Measurements from ENCODE around the gene INTS11.
"Not testable (repeated sequence)": the region's sequence is repeated elsewhere in the genome, so short reads cannot be mapped to it uniquely, and the experiment has no call there.

The INTS11 gene

GRCh38 chr1:1320666-1321448 lies 3.6 kb downstream of the INTS11 start:
- Mint-ChIP-seq H3K27ac (no peak overlapping the region), H3K27me3 (no peaks in the 10 kb centered on the region), H3K9me3 (no peaks in the 10 kb centered on the region), H3K36me3 (ENCODE audit: low read depth) (peaks cover 17% of the 10 kb centered on the region), H3K4me1 (peaks cover 20% of the 10 kb centered on the region), H3K4me3 (no peak overlapping the region)
- DNase-seq (no peak), ATAC-seq (no peak)

GRCh38 chr1:1319646-1319941 lies 4.9 kb downstream of the INTS11 start:
- Mint-ChIP-seq H3K27ac (no peak overlapping the region), H3K4me3 (no peak overlapping the region), H3K27me3 (no peaks in the 10 kb centered on the region)

GRCh38 chr1:1318777-1319645 lies 5.4 kb downstream of the INTS11 start:
- Mint-ChIP-seq H3K36me3 (ENCODE audit: low read depth) (peaks cover 20% of the 10 kb centered on the region), H3K4me3 (no peak overlapping the region), H3K27me3 (no peaks in the 10 kb centered on the region), H3K27ac (no peak overlapping the region), H3K4me1 (peaks cover 14% of the 10 kb centered on the region), H3K9me3 (no peaks in the 10 kb centered on the region)
- DNase-seq, result no peak
- no peak for ATAC-seq

More at GRCh38 chr1:1319646-1319941, 4.9 kb downstream of the INTS11 start:
- peaks cover 16% of the 10 kb centered on the region for H3K4me1 Mint-ChIP-seq
- DNase-seq (no peak), ATAC-seq (no peak)
- H3K36me3 Mint-ChIP-seq (ENCODE audit: low read depth), result peaks cover 20% of the 10 kb centered on the region
- no peaks in the 10 kb centered on the region for H3K9me3 Mint-ChIP-seq

GRCh38 chr1:1318131-1318652 lies 6.3 kb downstream of the INTS11 start:
- Mint-ChIP-seq H3K27ac (no peak overlapping the region), H3K36me3 (ENCODE audit: low read depth) (peaks cover 20% of the 10 kb centered on the region), H3K4me3 (no peak overlapping the region), H3K27me3 (no peaks in the 10 kb centered on the region), H3K4me1 (peaks cover 10% of the 10 kb centered on the region), H3K9me3 (no peaks in the 10 kb centered on the region)
- ATAC-seq, result no peak
- DNase-seq, result no peak

GRCh38 chr1:1317420-1317819 lies 7.0 kb downstream of the INTS11 start:
- ATAC-seq (no peak), DNase-seq (no peak)
- peaks cover 5% of the 10 kb centered on the region for H3K4me1 Mint-ChIP-seq
- no peaks in the 10 kb centered on the region for H3K9me3 Mint-ChIP-seq
- H3K27me3 Mint-ChIP-seq, result no peaks in the 10 kb centered on the region
- peak overlapping the region; percentile 5 for H3K27ac Mint-ChIP-seq
- no peak overlapping the region for H3K4me3 Mint-ChIP-seq
- H3K36me3 Mint-ChIP-seq (ENCODE audit: low read depth), result peaks cover 20% of the 10 kb centered on the region

GRCh38 chr1:1316199-1316598 lies 8.3 kb downstream of the INTS11 start:
- peaks cover 20% of the 10 kb centered on the region for H3K36me3 Mint-ChIP-seq (ENCODE audit: low read depth)
- not testable (repeated sequence) for H3K27me3 Mint-ChIP-seq, H3K4me3 Mint-ChIP-seq, H3K27ac Mint-ChIP-seq, DNase-seq, ATAC-seq, H3K4me1 Mint-ChIP-seq, H3K9me3 Mint-ChIP-seq

- Mint-ChIP-seq H3K4me3 (no peak overlapping the region), H3K27ac (no peak overlapping the region), H3K27me3 (no peaks in the 10 kb centered on the region), H3K9me3 (no peaks in the 10 kb centered on the region), H3K36me3 (ENCODE audit: low read depth) (peaks cover 20% of the 10 kb centered on the region), H3K4me1 (no peaks in the 10 kb centered on the region)
- no peak for DNase-seq
- ATAC-seq, result no peak
Observed at GRCh38 chr1:1315435-1315954, 9.0 kb downstream of the INTS11 start.

GRCh38 chr1:1314678-1315335 lies 9.7 kb downstream of the INTS11 start:
- no peaks in the 10 kb centered on the region for H3K4me1 Mint-ChIP-seq
- no peak overlapping the region for H3K4me3 Mint-ChIP-seq
- no peaks in the 10 kb centered on the region for H3K9me3 Mint-ChIP-seq
- H3K36me3 Mint-ChIP-seq (ENCODE audit: low read depth), result peaks cover 20% of the 10 kb centered on the region
- ATAC-seq (no peak), DNase-seq (no peak)
- H3K27me3 Mint-ChIP-seq, result no peaks in the 10 kb centered on the region
- no peak overlapping the region for H3K27ac Mint-ChIP-seq

- Mint-ChIP-seq H3K4me1 (no peaks in the 10 kb centered on the region), H3K27me3 (no peaks in the 10 kb centered on the region), H3K9me3 (no peaks in the 10 kb centered on the region), H3K27ac (no peak overlapping the region), H3K36me3 (ENCODE audit: low read depth) (peaks cover 17% of the 10 kb centered on the region), H3K4me3 (no peak overlapping the region)
- ATAC-seq (no peak), DNase-seq (no peak)
Observed at GRCh38 chr1:1314237-1314586, 10.2 kb downstream of the INTS11 start.

GRCh38 chr1:1313500-1314236 lies 10.8 kb downstream of the INTS11 start:
- Mint-ChIP-seq H3K4me1 (no peaks in the 10 kb centered on the region), H3K36me3 (ENCODE audit: low read depth) (peaks cover 14% of the 10 kb centered on the region), H3K27ac (no peak overlapping the region), H3K9me3 (no peaks in the 10 kb centered on the region), H3K27me3 (no peaks in the 10 kb centered on the region), H3K4me3 (no peak overlapping the region)
- DNase-seq, result no peak
- no peak for ATAC-seq

GRCh38 chr1:1312450-1313314 lies 11.8 kb downstream of the INTS11 start:
- Mint-ChIP-seq H3K27me3 (no peaks in the 10 kb centered on the region), H3K4me3 (no peak overlapping the region), H3K27ac (no peak overlapping the region), H3K4me1 (no peaks in the 10 kb centered on the region), H3K36me3 (ENCODE audit: low read depth) (peaks cover 14% of the 10 kb centered on the region), H3K9me3 (no peaks in the 10 kb centered on the region)
- no peak for DNase-seq
- ATAC-seq, result no peak

GRCh38 chr1:1311107-1312104 lies 13.1 kb downstream of the INTS11 start:
- no peak overlapping the region for H3K27ac Mint-ChIP-seq
- no peaks in the 10 kb centered on the region for H3K27me3 Mint-ChIP-seq
- no peak overlapping the region for H3K4me3 Mint-ChIP-seq
- peaks cover 11% of the 10 kb centered on the region for H3K36me3 Mint-ChIP-seq (ENCODE audit: low read depth)
- peaks cover 8% of the 10 kb centered on the region for H3K4me1 Mint-ChIP-seq
- no peak for ATAC-seq
- H3K9me3 Mint-ChIP-seq, result no peaks in the 10 kb centered on the region
- DNase-seq, result no peak

Measured in activated naive CD8-positive, alpha-beta T cell treated with anti-CD3 and anti-CD28 coated beads, Interleukin-2, amount 50 U/mL, for 24 hours (primary cell).